Measurements from ENCODE around the gene WFS1. TPM values are rescaled to one million over a fixed set of nuclear protein-coding genes. Genes with fewer than 3 reads are reported as not detected.

The WFS1 gene
- total and polyA plus RNA-seq, 2 of the 13 experiments (the other 11 are each of a cell fraction or from before 2014, with no cell fraction given) = 39.1 to 42.2 TPM

- no peak for FAIRE-seq
- no peak overlapping the region for H3K9ac ChIP-seq (ENCODE audit: insufficient read depth, low read depth, low read length)
- no peaks in the 10 kb centered on the region for H3K9me3 ChIP-seq (ENCODE audit: low read length)
- H3K79me2 ChIP-seq (ENCODE audit: insufficient read depth, low read length) = no peaks in the 10 kb centered on the region
- H2AFZ ChIP-seq (ENCODE audit: low read length) = no peak overlapping the region
- TF ChIP-seq EZH2 (conservative IDR thresholded peaks at IDR 0.05; ENCODE audit: low read depth, low read length) = no peak
- TF ChIP-seq SMYD3 (CRISPR knock-in tag; IDR thresholded peaks at IDR 0.05) = no peak
- no peak for TF ChIP-seq ZNF446 (CRISPR knock-in tag; IDR thresholded peaks at IDR 0.05)
- TF ChIP-seq ZNF317 (CRISPR knock-in tag; IDR thresholded peaks at IDR 0.05) = no peak
- no peak for TF ChIP-seq NFYC (CRISPR knock-in tag; IDR thresholded peaks at IDR 0.05)
- TF ChIP-seq AGO1 (IDR thresholded peaks at IDR 0.05; ENCODE audit: low read depth, low read length, poor library complexity, severe bottlenecking) = no peak
- TF ChIP-seq SMARCC2 (IDR thresholded peaks at IDR 0.05) = no peak
- no peak for TF ChIP-seq ZMYM3 (CRISPR knock-in tag; IDR thresholded peaks at IDR 0.05)
- TF ChIP-seq KLF13 (CRISPR knock-in tag; IDR thresholded peaks at IDR 0.05) = no peak
- TF ChIP-seq ZBED4 (CRISPR knock-in tag; IDR thresholded peaks at IDR 0.05; ENCODE audit: borderline replicate concordance) = no peak
- no peak for TF ChIP-seq TEAD3 (CRISPR knock-in tag; optimal IDR thresholded peaks at IDR 0.05; ENCODE audit: borderline replicate concordance)
- TF ChIP-seq ZNF501 (CRISPR knock-in tag; IDR thresholded peaks at IDR 0.05) = no peak
- POLR2A ChIA-PET = interaction anchor here (1.0 to 1.9 kb wide), 4 partner anchors 13 to 64 kb away, joined by 3 to 6 read pairs (median 4); no protein-coding TSS in a partner anchor
- H3K4me3 ChIP-seq (replicated peaks in 1 of 3; ENCODE audit: insufficient read depth in 1 of 3, low read depth in 2 of 3, low read length in 3 of 3) = no peak overlapping the region
- CTCF ChIA-PET (ENCODE audit: low intra/inter-chr PET ratio, low total read pairs) = interaction anchor here (1.1 to 4.0 kb wide), 4 partner anchors 15 to 69 kb away, joined by 3 to 50 read pairs (median 8); no protein-coding TSS in a partner anchor
- no peaks in the 10 kb centered on the region for H3K36me3 ChIP-seq (replicated peaks in 1 of 2; ENCODE audit: control insufficient read depth in 1 of 2, insufficient read depth in 2 of 2, low read length in 2 of 2)
- no peak overlapping the region for H3K27ac ChIP-seq (ENCODE audit: extremely low read length, insufficient read depth, low read length)
- peaks cover 37% of the 10 kb centered on the region for H3K4me1 ChIP-seq (ENCODE audit: insufficient read depth, low read length)
- H3K4me2 ChIP-seq (ENCODE audit: low read depth, low read length) = no peak overlapping the region
- WGBS (ENCODE audit: low lambda C conversion rate) = 22% methylated on average over 14 of the region's 15 CpGs
- H3K27me3 ChIP-seq (ENCODE audit: control insufficient read depth in 1 of 2, insufficient read depth in 2 of 2, low read length in 2 of 2) = peaks cover 3 to 18% of the 10 kb centered on the region in 2 experiments; a peak in 3 of 5 replicates
- no peak for DNase-seq (ENCODE audit: low spot score)
- no peaks in the 10 kb centered on the region for H4K20me1 ChIP-seq (ENCODE audit: insufficient read depth, low read length)
- intact Hi-C loops (cut with micrococcal nuclease; ENCODE audit: unreplicated experiment) (loop anchor here (1.0 kb wide), 1 partner anchor 64 kb away; no protein-coding TSS in a partner anchor), in situ Hi-C loops (cut with HindIII; ENCODE audit: extremely low pct_ligation_motif_present, low pct_unique_long_range_greater_than_20kb) (loop anchor here (5.0 kb wide), 1 partner anchor 64 kb away; no protein-coding TSS in a partner anchor)
- no TSS peak for BruUV-seq (replicated peaks)
- ATAC-seq = peak; percentile 25
Observed at GRCh38 chr4:6263526-6264224, 6.0 kb upstream of the WFS1 start.
